DND-41 (cell line): ENCODE data around the gene MSL2.

Experiments used
- CTCF ChIP-seq: IDR thresholded peaks from 2 replicates; pipeline ENCODE4 v1.5.1; 2012; ENCODE audit warnings: borderline replicate concordance, low read length, moderate library complexity, mild to moderate bottlenecking; ENCODE audit not compliant: poor library complexity, severe bottlenecking; ENCODE audit errors: extremely low read depth
- EZH2 ChIP-seq: IDR thresholded peaks from 3 replicates; pipeline ENCODE4 v1.6.1; 2012; ENCODE audit warnings: borderline replicate concordance, low read depth, mild to moderate bottlenecking, moderate library complexity, low read length, inconsistent platforms; ENCODE audit not compliant: severe bottlenecking

- TF ChIP-seq CTCF (no peak), EZH2 (no peak)
Measured at GRCh38 chr3:136152963-136153362, 43.2 kb downstream of the MSL2 start.
